ENCODE results near the gene FOXD2. TPM values are rescaled to one million over a fixed set of nuclear protein-coding genes. Genes with fewer than 3 reads are reported as not detected.

FOXD2 gene
- polyA plus RNA-seq, 5 donors: 0.26 to 0.42 (median 0.35) TPM

- DNase-seq: no peak
Measured at GRCh38 chr1:47460040-47460439, 22.2 kb downstream of the FOXD2 start.

DNA sequence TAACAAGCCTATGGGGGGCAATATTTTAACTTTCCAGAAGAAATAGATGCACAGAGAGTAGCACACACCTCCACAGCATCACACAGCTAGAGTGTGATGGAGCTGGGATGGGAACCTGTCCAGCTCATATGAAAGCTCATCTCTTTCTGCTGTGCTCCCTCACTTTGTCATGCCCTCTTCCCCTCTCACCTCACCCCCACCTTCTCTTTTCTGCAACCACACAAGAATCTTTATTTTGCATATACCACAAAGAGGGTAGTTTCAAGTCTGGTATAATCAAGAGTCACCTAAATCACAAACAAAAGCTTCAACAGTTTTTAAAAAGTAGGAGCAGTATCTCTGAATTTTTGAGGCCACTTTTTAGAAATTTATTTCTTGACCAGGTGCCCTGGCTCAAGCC, 22.6 kb downstream of the FOXD2 start:
- DNase-seq: no peak

DNA sequence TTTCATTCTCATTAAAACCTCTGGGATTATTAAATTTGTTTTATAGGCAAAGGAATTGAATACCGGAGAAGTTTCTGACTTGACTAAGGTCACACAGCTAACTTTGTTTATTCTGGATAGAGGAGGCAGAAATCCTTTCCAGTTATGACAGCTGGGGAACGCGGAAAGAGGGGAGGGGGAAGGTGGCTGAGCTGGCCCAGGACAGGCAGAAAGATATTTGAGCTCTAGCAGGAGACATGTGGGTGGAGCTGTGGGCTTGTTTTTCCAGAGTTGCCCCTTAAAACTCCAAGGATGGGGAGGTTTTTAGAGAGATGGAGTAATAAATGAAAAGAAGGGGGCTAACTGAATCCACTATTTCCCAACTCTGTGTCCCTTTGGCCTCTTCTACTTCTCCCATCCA, 27.8 kb downstream of the FOXD2 start:
- no peak for DNase-seq

DNA sequence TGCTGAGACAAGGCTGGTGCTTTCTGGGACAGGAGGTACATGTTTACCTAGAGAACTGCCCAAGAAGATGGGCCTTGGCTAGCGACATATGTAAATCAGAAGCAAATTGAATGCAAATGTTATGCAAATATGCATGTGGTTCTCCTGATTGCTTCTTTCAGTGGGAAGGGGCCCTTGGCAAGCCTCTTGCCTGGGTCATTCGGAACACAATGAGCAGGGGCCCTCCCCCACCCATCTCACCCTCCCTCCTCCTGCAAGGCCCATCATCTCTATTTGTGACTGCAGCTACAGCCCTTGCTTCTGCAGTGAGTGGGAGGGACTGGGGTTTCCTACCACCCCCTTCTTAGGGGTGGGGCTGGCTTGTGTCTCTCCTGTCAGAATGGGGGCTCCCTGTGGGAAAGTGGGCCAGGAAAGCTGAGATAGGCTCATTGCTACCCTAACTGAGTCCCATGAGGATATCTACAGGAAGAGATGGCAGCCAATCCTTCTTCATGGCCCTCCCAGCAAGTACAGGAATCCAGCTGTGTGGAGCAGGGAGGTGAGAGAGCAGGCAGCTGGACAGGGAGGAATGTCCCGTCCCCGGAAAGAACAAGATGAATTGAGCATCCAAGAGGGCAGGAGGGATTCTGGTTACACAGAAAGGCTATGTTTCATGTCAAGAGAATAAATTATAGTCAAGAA, 31.0 kb downstream of the FOXD2 start:
- no peak for DNase-seq

GRCh38 chr1:47469390-47469759, 31.5 kb downstream of the FOXD2 start:
- no peak for DNase-seq

DNA sequence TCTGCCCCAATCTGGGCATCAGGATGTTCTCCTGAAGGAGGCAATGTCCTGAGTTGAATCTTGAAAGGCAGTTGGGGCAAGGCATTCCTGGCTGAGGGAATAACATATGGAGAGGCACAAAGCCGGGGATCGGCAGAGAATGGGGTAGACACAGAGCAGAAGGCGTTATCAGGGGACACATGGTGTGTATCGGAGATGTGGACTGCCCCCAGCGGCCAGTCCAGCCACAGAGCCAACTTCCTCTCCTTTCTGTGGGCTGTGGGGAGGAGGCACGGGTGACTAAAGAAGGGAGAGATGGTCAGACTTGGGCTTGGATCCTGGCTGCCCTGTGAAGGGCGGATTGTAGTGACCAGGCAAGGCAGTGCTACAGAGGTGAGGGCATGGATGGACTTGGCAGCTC, 32.1 kb downstream of the FOXD2 start:
- DNase-seq: no peak

GRCh38 chr1:47471163-47471562, 33.3 kb downstream of the FOXD2 start:
- DNase-seq: no peak

DNA sequence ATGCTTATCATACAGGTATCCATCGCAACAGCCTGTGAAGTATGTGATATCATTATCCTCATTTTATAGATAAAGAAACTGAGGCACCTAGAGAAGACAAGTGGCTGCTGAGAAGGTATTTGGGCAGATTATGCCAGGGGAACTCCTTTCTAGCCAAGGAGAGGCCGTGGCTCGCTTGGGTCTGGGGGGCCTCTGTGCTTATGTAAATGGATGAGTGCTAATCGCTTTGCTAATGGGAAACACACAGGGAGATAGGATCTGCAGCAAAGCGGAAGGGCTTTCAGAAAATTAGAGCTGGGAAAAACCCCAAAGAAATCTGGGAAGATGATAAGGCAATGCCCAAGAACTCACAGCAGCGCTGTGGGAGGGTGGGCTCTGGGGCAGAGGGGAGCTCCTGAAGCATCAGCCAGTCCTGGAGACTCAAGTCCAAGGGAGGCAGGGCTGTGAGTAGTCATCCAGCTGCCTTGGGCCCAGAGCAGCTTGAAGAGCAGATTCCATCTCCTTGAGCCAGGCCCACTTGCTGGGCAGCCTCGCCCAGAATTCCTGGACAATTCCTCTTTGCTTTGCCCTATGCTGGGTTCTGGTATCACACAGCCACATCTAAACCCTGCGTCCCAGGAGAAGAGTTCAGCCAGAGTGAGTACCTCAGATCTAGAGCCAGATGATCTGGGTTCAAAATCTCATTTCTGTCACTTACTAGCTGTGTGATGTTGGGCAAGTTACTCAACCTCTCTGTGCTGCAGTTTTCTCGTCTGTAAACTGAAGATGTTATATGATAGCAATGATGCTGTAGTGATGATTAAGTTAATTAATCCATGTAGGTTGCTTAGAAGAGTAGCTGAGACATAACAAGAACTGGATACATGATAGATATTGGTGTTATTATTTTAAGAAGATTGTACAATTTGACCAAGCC, 36.7 kb downstream of the FOXD2 start:
- no peak for DNase-seq

GRCh38 chr1:47477595-47478080, 39.8 kb downstream of the FOXD2 start:
- no peak for DNase-seq

GRCh38 chr1:47478090-47478489, 40.2 kb downstream of the FOXD2 start:
- DNase-seq: peak; percentile 26 to 28

DNA sequence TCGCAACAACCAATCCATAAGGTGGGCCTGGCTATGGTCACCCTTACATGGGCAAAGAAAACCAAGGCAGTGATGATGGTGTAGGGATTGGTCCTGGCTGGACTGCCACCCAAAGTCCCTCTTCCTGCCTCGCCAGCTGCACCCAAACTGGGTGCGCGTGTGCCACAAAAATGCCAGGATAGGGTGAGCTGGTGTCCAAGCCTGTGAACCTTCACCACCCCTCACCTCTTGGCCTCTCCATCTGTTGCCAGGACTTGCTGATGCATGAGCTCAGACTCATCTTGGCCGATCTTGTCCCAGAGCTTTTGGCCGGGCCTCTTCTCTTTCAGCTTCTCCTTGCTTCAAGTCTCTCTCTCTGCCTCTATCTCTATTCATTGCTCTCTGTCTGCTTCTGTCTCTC, 41.8 kb downstream of the FOXD2 start:
- DNase-seq: no peak

DNA sequence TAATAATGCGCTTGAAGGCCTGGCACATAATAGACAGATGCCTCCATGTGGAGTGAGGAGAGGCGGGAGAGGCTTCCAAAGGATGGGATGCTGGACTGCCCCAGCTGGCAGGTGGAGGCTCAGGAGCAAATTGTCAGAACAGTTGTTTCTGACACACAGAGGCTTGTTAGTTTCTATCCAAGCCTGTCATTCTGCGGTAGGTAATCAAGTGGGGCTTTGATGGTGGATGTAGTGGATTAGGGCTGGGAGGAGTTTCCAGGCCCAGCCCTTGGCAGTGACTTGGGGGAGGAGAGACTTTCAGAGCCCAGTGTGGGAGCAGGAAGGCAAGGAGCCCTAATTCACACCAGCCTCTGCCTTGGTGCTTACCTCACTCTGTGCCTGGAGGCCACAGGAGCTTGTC, 44.1 kb downstream of the FOXD2 start:
- DNase-seq: no peak

DNA sequence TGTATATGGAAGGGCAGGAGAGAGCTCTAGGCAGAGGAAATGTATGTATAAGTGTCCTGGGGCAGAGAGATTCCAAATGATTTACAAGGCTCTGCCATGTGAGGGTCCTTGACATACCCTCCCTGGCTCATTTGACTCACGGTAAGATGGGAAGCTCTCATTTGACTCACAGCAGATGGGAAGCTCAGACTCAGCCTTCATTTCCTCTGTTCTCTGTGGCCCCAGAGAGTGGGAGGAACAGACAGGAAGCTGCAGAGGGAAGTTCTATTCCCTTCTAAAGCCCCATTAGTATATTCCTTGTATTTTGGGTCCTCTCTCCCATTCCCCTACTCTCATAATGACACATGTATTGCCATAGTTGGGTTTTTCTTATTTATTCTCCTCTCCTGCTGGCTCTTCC, 44.9 kb downstream of the FOXD2 start:
- DNase-seq: no peak

DNA sequence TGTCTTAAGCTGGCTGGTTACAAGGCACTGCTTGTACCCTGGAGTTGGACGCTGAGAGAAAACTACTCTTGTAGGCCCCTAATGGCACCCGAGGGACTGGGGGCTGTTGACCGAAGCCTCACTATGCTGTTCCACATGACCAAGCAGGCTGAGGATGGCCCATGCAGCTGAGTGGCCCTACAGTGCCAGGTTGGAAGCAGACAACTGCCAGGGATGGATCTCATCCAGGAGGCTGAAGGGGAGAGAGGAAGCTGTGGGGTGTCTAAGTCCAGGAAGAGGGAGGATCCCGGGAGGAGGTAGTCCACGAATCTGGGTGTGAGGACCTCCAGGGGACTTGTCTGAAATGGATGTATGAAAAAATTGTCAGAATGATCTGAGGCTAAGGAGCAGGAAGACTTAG, 45.8 kb downstream of the FOXD2 start:
- no peak for DNase-seq

- DNase-seq: no peak
Measured at GRCh38 chr1:47485817-47486216, 48.0 kb downstream of the FOXD2 start.

GRCh38 chr1:47487332-47487731, 49.5 kb downstream of the FOXD2 start:
- DNase-seq: no peak

DNA sequence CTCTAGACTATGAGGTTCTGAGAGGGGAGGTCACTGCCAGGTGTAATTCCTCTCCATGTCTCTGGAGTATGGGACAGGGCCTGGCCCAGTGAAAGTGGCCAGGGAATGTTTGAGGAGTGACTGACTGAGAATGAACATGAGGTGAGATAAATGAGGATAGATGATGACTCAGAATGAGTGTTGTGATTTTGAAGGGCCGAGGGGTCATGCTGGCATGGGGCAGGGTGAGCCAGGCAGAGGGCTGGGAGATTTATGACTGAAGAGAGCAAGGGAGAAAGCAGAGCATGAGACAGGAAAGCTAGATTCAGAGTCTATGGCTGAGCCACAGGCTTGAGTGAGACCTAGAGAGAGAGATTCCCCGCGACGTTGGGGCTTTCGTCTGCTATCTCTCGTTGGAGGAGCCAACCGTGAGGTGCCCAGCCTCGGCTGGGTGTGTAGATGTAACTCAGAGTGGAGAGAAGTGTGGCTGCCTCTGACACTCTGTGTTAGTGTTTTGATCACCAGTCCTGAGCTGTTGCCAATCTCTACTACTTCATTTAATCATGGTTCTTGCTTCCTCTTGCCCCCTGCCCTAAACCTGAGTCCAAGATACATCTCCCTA, 50.1 kb downstream of the FOXD2 start:
- no peak for DNase-seq

Other genes starting within 250 kb of the FOXD2 start
- gene PDZK1IP1, start 248.0 kb upstream of the FOXD2 start, polyA plus RNA-seq (ENCODE audit: insufficient read depth in 1 of 5, insufficient read length in 5 of 5, low replicate concordance in 1 of 5): 1 to 10 TPM in 4 of 5 donors, under 1 TPM in 1; 0.44 to 1.7 (median 1.2) TPM
- 10 to 100 TPM in 1 of 5 donors, 1 to 10 TPM in 4; 8.2 to 11.9 (median 8.8) TPM for gene TAL1, start 205.8 kb upstream of the FOXD2 start, polyA plus RNA-seq (ENCODE audit: insufficient read depth in 1 of 5, insufficient read length in 5 of 5, low replicate concordance in 1 of 5)
- 10 to 100 TPM in 2 of 5 donors, 1 to 10 TPM in 3; 5.8 to 14.4 (median 9.8) TPM for gene STIL, start 123.9 kb upstream of the FOXD2 start, polyA plus RNA-seq (ENCODE audit: insufficient read depth in 1 of 5, insufficient read length in 5 of 5, low replicate concordance in 1 of 5)
- 100 to 1,000 TPM in 2 of 5 donors, 10 to 100 TPM in 3; 80.2 to 103 (median 95.6) TPM for gene CMPK1, start 104.3 kb upstream of the FOXD2 start, polyA plus RNA-seq (ENCODE audit: insufficient read depth in 1 of 5, insufficient read length in 5 of 5, low replicate concordance in 1 of 5)
- gene FOXE3, start 21.8 kb upstream of the FOXD2 start, polyA plus RNA-seq (ENCODE audit: insufficient read depth in 1 of 5, insufficient read length in 5 of 5, low replicate concordance in 1 of 5): under 1 TPM in 2 of 5 donors, not detected in 3; 0.05 to 0.06 TPM

All from right lung (tissue), 5 donors.